ENCODE measurements around the gene ERMARD. TPM values are rescaled to one million over a fixed set of nuclear protein-coding genes. Genes with fewer than 3 reads are reported as not detected.

Gene ERMARD
- total RNA-seq, 3 donors from 2014 or later, result 16.6 to 25.2 (median 23.1) TPM

DNA sequence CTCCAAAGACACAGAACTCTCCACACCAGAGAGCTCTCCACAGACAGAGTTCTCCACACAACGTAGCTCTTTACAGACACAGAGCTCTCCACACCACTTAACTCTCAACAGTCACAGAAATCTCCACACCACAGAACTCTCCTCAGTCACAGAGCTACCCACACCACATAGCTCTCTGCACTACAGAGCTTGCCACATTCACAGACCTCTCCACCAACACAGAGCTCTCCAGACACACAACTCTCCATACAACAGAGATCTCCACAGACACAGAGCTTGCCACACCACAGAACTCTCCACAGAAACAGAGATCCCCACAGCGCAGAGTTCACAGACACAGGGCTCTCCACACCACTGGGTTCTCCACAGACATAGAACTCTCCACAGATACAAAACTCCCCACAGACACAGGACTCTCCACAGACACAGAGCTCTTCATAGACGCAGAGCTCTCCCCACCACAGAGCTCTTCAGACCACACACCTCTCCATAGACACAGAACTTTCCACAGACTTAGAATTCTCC is 52.5 kb downstream of the ERMARD start:
- ATAC-seq (no peak), DNase-seq (no peak)
- no peak overlapping the region for H3K4me3 ChIP-seq
- H3K9me3 ChIP-seq, result no peaks in the 10 kb centered on the region
- intact Hi-C loops (cut with DNase I, micrococcal nuclease), result no loop called here
- no peak for TF ChIP-seq CTCF (IDR thresholded peaks at IDR 0.05)
- peaks cover 14% of the 10 kb centered on the region for H3K4me1 ChIP-seq (ENCODE audit: low read depth)
- no peaks in the 10 kb centered on the region for H3K36me3 ChIP-seq (ENCODE audit: low read depth)

GRCh38 chr6:169804427-169804826 is 53.0 kb downstream of the ERMARD start:
- peaks cover 14% of the 10 kb centered on the region for H3K4me1 ChIP-seq (ENCODE audit: low read depth)
- DNase-seq (no peak), ATAC-seq (no peak)
- no peak overlapping the region for H3K4me3 ChIP-seq
- H3K36me3 ChIP-seq (ENCODE audit: low read depth), result no peaks in the 10 kb centered on the region
- no peaks in the 10 kb centered on the region for H3K9me3 ChIP-seq
- intact Hi-C loops (cut with DNase I, micrococcal nuclease), result no loop called here
- no peak for TF ChIP-seq CTCF (IDR thresholded peaks at IDR 0.05)

GRCh38 chr6:169805242-169805838 is 53.9 kb downstream of the ERMARD start:
- H3K4me3 ChIP-seq, result no peak overlapping the region
- ATAC-seq (no peak), DNase-seq (no peak)
- H3K4me1 ChIP-seq (ENCODE audit: low read depth), result peaks cover 14% of the 10 kb centered on the region
- no peak for TF ChIP-seq CTCF (IDR thresholded peaks at IDR 0.05)
- no peaks in the 10 kb centered on the region for H3K36me3 ChIP-seq (ENCODE audit: low read depth)
- H3K9me3 ChIP-seq, result no peaks in the 10 kb centered on the region
- intact Hi-C loops (cut with DNase I, micrococcal nuclease), result no loop called here

GRCh38 chr6:169806701-169807100 is 55.3 kb downstream of the ERMARD start:
- intact Hi-C loops (cut with DNase I, micrococcal nuclease), result no loop called here
- no peak for TF ChIP-seq CTCF (IDR thresholded peaks at IDR 0.05)

GRCh38 chr6:169807229-169807628 is 55.8 kb downstream of the ERMARD start:
- no peaks in the 10 kb centered on the region for H3K4me1 ChIP-seq (ENCODE audit: low read depth)
- DNase-seq (no peak), ATAC-seq (no peak)
- no peaks in the 10 kb centered on the region for H3K9me3 ChIP-seq
- no peak for TF ChIP-seq CTCF (IDR thresholded peaks at IDR 0.05)
- intact Hi-C loops (cut with DNase I, micrococcal nuclease), result no loop called here
- H3K36me3 ChIP-seq (ENCODE audit: low read depth), result no peaks in the 10 kb centered on the region
- no peak overlapping the region for H3K4me3 ChIP-seq

More at GRCh38 chr6:169806701-169807100, 55.3 kb downstream of the ERMARD start:
- Histone ChIP-seq H3K36me3 (ENCODE audit: low read depth) (no peaks in the 10 kb centered on the region), H3K9me3 (no peaks in the 10 kb centered on the region), H3K4me3 (no peak overlapping the region), H3K4me1 (ENCODE audit: low read depth) (peaks cover 3% of the 10 kb centered on the region)
- ATAC-seq (no peak), DNase-seq (no peak)
